Subcutaneous adipose tissue (tissue), 4 donors: ENCODE data around the gene CCL1. TPM values are rescaled to one million over a fixed set of nuclear protein-coding genes. Genes with fewer than 3 reads are reported as not detected.

Experiments used
- CTCF ChIP-seq: fragments of 450-650 bp; IDR thresholded peaks from one replicate; pipeline ENCODE4 v1.5.1; 2016; ENCODE audit warnings: low read depth, mild to moderate bottlenecking, control low read depth, antibody characterized with exemption, moderate library complexity
- total RNA-seq, 4 donors: library from RNA; depleted of rRNA; stranded (reverse); fragments of >200 nt; gene quantifications; one replicate each; pipeline ENCODE4 v1.1.0, GENCODE V29; 2016

CCL1 gene
- total RNA-seq, 4 donors from 2014 or later, result not detected

- TF ChIP-seq CTCF, result no peak
These were observed 21.1 kb downstream of the CCL1 start for GRCh38 chr17:34341916-34342315.

GRCh38 chr17:34339138-34339770 lies 23.8 kb downstream of the CCL1 start:
- TF ChIP-seq CTCF, result no peak

- no peak for TF ChIP-seq CTCF
These were observed 25.3 kb downstream of the CCL1 start for GRCh38 chr17:34337701-34338100.

GRCh38 chr17:34321964-34322363 lies 41.1 kb downstream of the CCL1 start:
- TF ChIP-seq CTCF, result no peak

- TF ChIP-seq CTCF, result no peak
These were observed 44.0 kb downstream of the CCL1 start, which contains the start of gene CCL8 for GRCh38 chr17:34319039-34319483. CCL8 (plus strand) TSS chr17:34319435; CDS start chr17:34319502, 67 bp downstream.

- TF ChIP-seq CTCF, result no peak
These were observed 44.6 kb downstream of the CCL1 start for GRCh38 chr17:34318474-34318873.

- TF ChIP-seq CTCF, result no peak
These were observed 48.8 kb downstream of the CCL1 start for GRCh38 chr17:34314279-34314678.
